HAP-1 (cell line): Measurements from ENCODE around the gene STK17A.
"Not testable (repeated sequence)": the region's sequence is repeated elsewhere in the genome, so short reads cannot be mapped to it uniquely, and the experiment has no call there.

Experiments used
- DNase-seq, 2 experiments: peaks; one replicate each; pipeline ENCODE4 v3.0.0-alpha.2; 2016 to 2020; ENCODE audit warnings: low spot score in 2 of 2
- H3K27me3 ChIP-seq: fragments of 250-450 bp; sonication (Bioruptor Pico); 2 replicates; pipeline ENCODE4 v1.5.1; 2020; ENCODE audit warnings: low read depth, mild to moderate bottlenecking, moderate library complexity
- H3K36me3 ChIP-seq: fragments of 250-450 bp; sonication (Bioruptor Pico); replicated peaks from 2 replicates; pipeline ENCODE4 v1.5.1; 2020; ENCODE audit warnings: mild to moderate bottlenecking
- H3K4me1 ChIP-seq: fragments of 250-450 bp; sonication (Bioruptor Pico); 2 replicates; pipeline ENCODE4 v1.5.1; 2020; ENCODE audit warnings: mild to moderate bottlenecking
- H3K4me3 ChIP-seq: fragments of 250-450 bp; sonication (Bioruptor Pico); 2 replicates; pipeline ENCODE4 v1.5.1; 2020; ENCODE audit warnings: mild to moderate bottlenecking, moderate library complexity
- H3K9me3 ChIP-seq: fragments of 250-450 bp; sonication (Bioruptor Pico); 2 replicates; pipeline ENCODE4 v1.5.1; 2020; ENCODE audit warnings: mild to moderate bottlenecking, moderate library complexity
- in situ Hi-C: fragments of 300-500 bp; cut with MboI; formaldehyde crosslinking; loops from 3 replicates; pipeline ENCODE4 v1.14.3; 2020; ENCODE audit warnings: low sequenced_read_pairs, inconsistent platforms, mixed read lengths

Gene STK17A

DNA sequence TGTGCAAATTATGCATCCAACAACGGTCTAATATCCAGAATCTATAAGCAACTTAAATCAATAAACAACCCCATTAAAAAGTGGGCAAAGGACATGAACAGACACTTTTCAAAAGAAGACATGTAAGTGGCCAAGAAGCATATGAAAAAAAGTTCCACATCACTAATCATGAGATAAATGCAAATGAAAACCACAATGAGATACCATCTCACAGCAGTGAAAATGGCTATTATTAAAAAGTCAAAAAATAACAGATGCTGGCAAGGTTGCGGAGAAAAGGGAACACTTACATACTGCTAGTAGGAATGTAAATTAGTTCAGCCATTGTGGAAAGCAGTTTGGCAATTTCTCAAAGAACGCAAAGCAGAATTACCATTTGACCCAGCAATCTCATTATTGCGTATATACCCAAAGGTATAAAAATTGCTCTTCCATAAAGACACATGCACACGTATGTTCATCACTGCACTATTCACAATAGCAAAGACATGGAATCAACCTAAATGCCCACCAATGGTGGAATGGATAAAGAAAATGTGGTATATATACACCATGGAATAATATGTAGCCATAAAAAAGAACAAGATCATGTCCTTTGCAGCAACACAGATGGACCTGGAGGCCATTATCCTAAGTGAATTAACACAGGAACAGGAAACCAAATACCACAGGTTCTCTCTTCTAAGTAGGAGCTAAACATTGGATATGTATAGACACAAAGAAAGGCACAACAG lies 90.5 kb downstream of the STK17A start:
- H3K27me3 ChIP-seq, H3K9me3 ChIP-seq, in situ Hi-C loops, H3K4me3 ChIP-seq, DNase-seq, H3K36me3 ChIP-seq: not testable (repeated sequence)
- peaks cover 16% of the 10 kb centered on the region for H3K4me1 ChIP-seq

DNA sequence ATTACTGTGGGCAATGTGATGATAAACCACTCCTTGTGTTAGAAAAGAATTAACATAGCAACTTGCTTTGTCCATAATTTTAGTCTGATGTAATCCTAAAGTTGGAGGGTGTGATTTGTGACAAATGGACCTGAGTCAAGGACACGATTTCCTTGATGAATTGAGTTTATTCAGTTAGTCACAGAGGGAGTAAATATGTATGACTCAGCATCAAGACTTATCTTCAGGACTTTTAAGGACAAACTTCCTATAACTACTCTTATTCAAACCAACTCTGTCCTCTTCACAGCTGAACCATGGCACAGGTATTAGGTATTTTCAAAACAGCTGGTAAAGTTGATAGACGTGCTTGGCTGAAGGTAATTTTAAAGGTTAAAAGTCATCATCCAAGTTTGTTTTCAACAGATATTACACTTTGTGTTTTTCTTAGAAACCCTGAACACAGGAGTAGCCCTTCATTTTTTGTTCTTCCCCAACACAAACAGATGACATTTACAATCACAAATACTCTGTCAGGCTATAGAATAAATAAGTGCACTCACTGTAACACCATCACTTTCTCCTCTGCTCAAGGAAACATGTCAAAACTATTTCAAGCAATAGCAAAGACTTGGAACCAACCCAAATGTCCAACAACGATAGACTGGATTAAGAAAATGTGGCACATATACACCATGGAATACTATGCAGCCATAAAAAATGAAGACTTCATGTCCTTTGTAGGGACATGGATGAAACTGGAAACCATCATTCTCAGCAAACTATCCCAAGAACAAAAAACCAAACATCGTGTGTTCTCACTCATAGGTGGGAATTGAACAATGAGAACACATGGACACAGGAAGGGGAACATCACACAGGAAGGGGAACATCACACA lies 91.9 kb downstream of the STK17A start:
- H3K4me1 ChIP-seq, result peaks cover 5% of the 10 kb centered on the region; the same call in 1 of the 2 replicates
- H3K27me3 ChIP-seq, result no peaks in the 10 kb centered on the region
- H3K36me3 ChIP-seq, result no peaks in the 10 kb centered on the region
- no peak overlapping the region for H3K4me3 ChIP-seq
- in situ Hi-C loops, result no loop called here
- no peak for DNase-seq
- H3K9me3 ChIP-seq, result peaks cover 4% of the 10 kb centered on the region; the same call in 1 of the 2 replicates
